Activated T-helper 9 cell treated with anti-CD3 and anti-CD28 coated beads, Interleukin-2, amount 50 U/mL, for 16 hours (primary cell): Measurements from ENCODE around the gene MECP2.
A peak's percentile ranks its signal among the peaks of the same experiment; 100 is the strongest.

Experiments
- DNase-seq: peaks from one replicate; pipeline ENCODE4 v3.0.0-alpha.2; 2020; ENCODE audit warnings: low read depth

The MECP2 gene

DNA sequence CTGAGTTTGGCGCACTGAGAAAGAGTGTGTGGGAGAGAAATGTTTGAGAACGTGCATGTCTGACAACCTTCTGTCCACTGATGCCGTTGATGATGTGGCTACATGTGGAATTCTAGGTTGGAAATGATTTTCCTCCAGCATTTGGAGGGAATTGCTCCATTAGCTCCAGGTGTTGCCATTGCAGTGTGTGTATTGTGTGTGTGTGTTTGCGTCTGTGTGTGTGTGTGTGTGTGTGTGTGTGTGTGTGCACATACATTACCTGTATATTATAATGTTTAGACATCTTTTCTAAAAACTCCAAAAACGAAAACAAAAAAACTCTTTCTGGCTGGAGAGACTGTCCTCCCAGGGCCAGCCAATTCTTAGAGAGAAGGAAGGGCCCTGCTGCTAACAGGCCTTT lies 18.2 kb upstream of the MECP2 start:
- no peak for DNase-seq

DNA sequence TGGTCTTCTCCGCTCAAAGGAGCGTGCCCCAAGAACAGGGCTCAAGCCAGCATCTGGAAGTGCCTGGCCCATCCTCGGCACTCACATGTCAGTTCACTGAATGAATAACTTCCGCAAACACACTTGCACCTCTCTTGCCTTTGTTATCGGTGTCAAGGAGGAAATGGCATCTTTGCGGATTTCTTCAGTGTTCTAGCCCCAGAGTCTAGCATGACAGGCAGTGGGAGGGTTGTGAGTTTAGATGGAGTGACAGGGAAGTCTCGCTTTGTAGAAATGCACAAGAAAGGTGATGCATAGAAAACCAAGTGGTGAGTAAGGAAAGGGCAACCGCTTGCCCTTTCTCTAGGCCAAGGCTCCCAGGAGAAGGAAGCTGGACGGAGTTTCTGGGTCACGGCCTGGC lies 17.6 kb upstream of the MECP2 start:
- DNase-seq: no peak

DNA sequence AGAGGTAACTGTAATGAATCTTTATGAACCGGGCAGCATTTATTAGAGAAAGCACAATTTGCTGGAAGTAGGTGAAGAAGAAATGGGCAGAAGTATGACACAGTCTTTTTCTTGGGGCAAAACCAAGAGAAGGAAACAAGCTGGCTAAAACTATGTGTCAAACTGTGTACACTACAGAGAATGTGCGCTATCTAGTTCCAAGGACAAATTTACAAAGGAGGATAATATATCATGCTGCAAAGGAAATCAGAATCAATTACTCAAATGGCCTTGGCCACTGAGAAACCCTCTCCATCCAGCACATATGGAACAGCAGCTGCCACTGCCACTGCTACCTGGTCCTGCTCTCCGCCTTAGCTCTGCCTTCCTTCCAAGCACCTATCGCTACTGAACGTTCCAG lies 17.1 kb upstream of the MECP2 start:
- no peak for DNase-seq

DNA sequence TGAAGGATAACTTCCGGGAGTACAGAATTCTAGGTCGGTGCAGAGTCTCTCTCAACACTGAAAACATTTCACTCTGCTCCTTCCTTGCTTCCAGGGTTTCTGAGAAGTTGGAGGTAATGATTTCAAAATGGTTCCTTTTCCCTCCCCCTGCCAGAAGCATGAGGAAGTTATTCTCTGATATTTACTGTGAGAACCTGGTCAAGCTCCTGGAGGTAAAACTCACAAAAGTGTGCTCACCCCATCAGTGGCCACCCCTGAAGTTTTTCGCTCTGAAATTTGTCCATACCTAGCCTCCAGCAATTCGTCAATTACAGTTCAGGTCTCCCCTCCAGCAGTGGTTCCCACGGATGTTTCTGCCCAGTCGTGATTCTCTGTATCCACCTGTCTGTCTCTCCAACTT lies 16.2 kb upstream of the MECP2 start:
- no peak for DNase-seq

DNA sequence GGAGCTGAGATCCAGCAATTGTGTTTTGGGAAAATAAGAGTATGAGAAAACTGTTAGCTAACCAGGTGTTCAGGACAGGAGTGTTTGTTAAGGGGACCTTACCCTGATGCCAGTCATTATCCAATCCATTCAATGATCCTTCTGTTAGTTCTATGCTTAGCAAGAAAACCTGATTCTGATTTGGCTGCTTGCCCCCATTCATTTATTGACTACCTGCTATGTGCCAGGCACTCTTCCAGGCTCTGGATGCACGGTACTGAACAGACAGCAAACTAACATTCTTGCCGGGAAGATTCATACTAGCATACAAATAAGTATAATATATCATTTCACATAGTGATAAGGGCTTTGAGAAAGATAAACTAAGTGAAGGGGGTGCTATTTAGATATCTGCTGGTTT lies 1.0 kb upstream of the MECP2 start:
- DNase-seq: no peak

DNA sequence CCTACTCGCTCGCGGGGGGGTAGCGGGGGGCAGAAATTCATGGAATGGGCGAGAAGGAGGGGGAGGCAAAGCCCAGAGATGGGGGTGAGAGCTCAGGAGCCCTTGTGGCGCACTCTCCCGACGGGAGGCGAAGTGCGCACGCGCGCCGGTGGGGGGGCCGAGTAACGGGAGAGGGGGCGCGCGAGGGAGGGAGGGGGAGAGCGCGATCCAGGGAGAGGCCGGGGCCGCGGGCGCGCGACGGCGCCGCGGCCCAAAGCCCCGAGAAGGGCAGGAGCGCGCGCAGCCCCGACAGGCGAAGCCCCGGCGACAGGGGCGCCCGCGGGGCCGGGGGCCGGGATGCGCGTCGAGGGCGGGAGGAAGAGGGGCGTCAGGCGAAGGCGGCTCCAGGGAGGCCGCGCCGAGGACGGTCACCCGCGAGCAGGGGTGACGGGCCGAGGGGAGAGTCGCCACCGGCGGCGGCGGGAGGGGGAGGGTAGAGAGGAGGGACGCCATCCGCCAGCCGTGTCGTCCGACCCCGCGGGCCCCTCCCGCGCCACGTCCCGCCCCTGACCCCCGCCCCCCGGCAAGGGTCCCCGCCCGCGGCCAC lies 421 bp downstream of the MECP2 start:
- DNase-seq: peak; percentile 64

DNA sequence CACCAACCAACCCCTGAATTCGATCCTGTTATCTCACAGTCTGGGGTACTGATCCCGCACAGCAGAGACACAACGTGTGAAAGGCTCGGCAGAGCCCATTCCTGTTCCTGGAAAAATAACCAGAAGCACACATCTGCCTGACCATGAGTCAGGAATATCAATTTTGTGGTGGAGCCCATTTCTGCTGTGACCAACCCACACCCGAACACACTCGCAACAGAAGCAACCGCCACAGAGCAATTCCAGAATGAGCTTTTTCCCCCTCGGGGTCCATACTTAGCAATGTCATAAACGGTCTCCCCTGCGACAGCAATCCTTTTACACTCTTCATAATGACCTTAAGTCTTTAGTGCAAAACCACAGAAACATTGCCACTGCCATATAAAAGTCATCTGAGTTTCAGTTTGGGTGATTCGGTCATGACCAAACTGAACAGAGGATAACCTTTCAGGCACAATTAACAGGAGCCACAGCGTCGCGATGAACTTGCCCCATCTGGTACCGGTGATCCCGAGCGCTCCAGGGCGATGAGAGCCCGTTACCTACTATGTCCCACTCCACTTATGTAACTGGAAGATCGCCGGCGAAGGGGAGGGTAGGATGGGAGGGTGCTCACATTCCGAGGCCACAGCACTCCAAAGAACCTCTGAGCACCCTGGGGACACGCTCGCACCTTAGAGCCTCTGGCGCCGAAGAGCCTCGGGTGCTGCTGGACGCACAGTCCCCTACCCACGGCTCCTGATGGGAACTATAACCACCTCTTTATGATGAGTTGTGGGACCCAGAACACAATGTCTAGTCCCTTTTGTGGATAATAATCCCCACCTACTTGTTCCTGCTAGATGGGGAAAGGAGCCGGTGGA lies 1.1 kb downstream of the MECP2 start:
- no peak for DNase-seq

DNA sequence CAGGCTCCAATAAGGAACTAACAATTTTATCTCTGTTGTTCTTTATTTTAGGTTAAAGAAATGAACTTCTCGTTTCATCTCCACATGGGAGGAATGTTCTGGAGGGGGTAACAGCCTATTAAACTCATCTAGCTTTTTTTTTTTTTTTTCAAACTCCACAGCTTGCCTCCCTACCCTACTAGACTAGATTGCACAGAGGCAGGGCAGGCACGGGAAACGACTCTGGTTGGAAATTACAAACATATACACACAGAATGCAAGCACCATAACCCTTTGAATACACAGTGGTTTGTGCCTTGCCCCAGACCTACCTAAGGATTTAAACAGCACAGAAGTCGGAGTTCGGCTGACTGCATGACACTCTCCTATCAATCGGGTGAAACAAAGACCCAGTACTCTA lies 2.7 kb downstream of the MECP2 start:
- DNase-seq: no peak

DNA sequence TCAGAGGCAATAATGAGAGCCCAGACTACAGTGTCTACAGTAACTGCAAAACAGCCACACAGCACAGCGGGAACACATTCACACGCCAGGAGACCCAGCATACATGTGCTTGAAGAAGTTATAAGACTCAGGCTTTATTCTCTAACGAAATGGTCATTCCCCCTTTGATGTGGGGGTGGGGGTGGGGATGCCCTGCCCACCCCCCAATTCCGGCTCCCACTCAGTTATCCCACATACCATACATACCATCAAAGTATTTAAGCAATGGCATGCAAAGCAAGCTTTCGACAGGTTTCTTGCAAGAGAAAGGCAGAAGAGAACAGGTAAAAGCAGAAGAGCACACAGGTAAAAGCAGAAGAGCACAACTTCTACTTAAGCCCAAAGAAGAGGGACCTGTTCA lies 3.6 kb downstream of the MECP2 start:
- DNase-seq: no peak

DNA sequence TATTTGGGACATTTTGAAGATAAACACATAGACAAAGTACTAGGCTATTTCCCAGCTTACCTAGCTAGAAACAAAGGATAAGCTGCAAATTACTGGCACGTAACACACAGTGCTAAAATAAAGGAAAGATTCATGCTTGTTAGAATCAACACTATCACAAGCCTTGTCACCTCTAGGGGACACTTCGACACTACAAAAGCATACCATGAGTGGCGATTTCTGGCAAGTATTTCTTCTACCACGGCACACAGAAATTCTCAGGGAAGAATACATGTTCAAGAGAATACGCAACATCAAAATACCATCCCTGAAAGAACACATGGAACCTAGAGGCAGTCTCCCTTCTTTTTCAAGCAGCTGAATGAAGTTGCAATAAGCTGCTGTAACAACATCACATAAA lies 5.1 kb downstream of the MECP2 start:
- DNase-seq: no peak

DNA sequence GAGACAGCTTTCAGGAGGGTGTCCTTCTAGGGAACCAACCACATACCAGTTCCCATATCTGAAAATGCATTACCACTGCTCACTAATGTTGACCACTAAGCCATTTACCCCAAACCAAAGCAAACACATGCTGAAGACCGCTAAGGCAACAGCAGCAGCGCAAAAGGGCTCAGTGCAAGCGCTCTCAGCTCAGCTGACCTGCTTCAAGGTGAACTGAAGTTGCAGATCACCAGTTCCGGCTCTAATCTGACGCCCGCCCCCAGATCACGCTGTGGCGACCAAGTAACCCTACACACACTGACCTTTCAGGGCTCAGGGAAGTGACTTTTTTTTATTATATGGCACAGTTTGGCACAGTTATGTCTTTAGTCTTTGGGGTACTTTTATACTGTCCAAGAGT lies 5.8 kb downstream of the MECP2 start:
- no peak for DNase-seq

DNA sequence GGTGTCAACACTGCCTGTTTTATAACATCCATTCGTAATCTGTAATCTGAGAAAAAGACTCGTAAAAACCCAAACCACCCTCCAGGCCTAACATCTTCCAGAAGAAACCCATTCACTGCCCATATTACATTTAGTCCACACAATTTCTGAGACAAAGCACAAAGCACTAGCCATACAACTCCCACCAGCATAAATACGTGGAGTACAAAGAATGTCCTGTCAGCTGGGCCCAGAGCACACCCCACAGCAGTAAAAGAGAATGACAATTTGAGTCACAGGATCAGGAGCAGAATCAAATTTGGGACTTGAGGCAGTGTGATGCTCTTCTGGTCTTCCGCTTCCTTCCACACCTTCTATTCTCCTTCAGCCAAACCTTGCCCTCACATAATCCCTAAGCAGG lies 6.8 kb downstream of the MECP2 start:
- no peak for DNase-seq

DNA sequence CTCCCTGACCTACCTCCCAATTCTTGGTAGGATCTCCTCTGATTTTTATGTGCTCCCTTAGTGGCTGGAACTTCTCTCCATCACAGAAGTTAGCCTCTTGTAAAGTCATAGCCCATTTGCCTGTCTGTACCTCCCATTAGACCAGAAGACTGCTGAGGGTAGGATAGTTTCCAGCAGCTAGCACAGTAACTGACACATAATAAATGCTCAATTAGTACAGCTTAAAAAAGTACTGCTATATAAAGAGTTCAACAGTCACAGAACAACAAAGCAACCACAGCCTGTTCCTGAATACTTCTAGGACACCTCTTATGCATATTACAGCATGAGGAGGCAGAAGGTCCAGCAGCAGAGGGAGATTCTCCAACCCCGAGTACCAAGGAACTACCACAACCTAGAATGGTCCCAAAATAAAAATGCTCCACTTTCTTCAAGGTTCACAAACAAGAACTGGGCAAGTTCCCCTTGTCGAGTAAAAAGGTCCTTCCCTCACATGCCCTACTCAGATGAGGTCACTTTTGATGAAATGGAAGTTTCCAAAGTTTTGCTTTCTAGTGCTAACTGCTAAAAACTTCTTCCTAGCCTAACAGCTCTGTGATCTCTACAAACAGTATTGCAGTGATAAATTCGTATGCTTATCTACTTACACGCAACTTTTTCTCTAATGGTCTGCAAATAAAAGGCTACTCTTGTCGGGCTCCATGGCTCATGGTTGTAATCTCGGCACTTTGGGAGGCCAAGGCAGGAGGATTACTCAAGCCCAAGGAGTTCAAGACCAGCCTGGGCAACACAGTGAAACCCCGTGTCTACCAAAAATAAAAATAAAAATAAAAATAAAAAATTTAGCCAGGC lies 12.8 kb downstream of the MECP2 start:
- no peak for DNase-seq

DNA sequence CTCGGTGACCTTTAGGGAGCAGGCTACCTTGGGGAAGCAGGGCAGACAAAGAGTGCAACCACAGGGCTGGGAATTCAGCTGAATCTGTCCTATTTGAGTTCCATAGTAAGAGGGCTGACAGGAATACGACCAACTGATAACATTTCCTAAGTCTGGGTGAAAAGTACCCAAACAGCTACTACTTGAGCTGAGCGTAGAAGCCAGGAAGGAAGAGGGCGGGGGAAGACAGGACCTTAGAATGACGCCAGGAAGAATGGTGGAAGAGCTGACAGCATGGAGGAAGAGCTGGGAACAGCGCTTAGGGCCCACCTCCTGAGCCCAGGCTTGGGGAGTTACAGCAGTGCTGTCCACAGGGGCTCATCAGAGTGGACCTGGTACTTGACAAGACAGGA lies 14.4 kb downstream of the MECP2 start:
- no peak for DNase-seq

DNA sequence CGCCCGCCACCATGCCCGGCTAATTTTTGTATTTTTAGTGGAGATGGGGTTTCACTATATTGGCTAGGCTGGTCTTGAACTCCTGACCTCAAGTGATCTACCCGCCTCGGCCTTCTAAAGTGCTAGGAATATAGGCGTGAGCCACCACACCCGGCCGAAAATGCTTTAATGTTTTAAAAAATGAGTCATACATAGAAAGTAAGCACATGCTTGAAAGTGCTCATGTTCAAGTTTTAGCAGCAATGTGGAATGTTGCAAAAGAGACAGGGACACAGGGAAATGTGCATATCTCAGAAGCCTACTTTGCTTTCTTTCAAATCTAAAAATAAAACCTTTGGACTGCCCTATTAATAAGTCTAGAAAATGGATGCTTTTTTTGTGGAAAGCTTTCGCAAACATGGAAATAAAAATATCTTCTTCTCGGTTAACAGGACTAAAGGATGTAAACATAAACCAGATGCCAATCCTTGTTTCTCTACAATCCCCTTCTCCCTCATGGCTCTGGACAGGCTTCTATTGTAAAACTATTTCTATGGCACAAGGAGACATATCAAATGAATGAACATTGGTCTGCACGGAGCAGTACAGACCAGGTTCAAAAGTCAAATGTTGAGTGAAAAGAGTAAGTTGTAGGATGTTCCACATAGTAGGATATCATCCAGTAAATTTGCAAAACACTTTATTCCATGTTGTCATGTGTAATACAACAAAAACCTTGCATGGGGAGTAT lies 15.0 kb downstream of the MECP2 start:
- DNase-seq: no peak

DNA sequence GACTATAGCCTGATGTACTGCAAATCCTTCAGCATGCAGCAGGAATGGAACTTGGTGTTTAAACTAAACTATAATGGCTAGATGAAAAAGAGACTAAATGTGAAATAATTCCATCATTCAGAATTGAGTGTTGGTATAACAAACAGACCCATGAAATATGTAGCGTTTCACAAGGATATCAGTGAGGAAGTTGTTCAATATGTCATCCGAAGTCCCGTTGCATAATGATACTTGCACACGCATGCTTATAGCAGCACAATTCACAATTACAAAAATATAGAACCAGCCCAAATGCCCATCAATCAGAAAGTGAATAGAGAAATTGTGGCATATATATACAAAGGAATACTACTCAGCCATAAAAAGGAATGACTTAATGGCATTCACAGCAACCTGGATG lies 20.4 kb downstream of the MECP2 start:
- no peak for DNase-seq

DNA sequence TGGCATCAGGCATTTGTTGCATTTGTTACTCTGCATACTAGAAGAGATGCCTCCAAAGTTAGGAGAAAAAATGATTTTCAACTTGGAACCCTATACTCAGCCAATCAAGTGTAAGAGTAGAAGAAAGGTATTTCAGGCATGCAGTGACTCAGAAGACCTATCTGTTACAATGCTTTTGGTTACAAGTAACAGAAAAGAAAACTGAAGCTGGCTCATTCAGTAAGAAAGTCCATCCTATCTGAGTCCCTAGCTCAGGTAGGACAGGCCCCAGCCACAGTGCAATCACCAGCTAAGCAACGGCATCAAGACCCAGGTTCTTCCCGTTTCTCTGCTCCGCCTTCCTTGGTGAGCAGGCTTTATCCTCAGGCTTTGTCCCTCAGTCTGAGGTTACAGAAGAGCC lies 23.3 kb downstream of the MECP2 start:
- DNase-seq: no peak

DNA sequence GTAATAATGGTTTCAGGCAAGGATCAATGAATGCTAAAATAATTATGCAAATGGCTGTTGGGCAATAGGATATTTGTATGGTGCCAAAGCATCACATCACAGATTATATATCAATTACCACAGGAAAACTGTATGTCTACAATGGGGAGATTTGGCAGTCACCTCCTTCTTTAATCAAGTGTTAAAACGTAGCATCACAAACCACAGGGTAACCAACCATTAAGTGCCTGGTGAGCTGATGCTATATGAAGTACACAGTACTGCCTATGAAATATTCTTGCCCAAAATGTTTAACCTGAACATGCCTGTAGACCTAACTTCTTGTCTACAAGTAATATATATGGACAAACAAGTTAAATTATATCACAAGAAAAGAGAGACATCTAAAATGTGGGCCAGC lies 25.3 kb downstream of the MECP2 start:
- no peak for DNase-seq

DNA sequence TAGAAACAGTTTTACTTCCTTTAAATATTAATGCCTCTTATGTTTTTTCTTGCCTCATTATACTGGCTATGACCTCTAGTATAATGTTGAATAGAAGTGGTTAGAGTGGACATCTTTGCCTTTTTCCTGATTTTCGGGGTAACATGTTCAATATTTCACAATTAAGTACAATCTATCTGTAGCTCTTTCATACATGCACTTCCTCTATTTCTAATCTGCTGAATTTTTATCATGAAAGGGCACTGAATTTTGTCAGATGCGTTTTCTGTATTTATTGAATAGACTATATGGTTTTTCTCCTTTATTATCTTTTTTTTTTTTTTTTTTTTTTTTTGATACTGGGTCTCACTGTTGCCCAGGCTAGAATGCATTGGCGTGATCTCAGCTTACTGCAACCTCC lies 29.0 kb downstream of the MECP2 start:
- DNase-seq: no peak

DNA sequence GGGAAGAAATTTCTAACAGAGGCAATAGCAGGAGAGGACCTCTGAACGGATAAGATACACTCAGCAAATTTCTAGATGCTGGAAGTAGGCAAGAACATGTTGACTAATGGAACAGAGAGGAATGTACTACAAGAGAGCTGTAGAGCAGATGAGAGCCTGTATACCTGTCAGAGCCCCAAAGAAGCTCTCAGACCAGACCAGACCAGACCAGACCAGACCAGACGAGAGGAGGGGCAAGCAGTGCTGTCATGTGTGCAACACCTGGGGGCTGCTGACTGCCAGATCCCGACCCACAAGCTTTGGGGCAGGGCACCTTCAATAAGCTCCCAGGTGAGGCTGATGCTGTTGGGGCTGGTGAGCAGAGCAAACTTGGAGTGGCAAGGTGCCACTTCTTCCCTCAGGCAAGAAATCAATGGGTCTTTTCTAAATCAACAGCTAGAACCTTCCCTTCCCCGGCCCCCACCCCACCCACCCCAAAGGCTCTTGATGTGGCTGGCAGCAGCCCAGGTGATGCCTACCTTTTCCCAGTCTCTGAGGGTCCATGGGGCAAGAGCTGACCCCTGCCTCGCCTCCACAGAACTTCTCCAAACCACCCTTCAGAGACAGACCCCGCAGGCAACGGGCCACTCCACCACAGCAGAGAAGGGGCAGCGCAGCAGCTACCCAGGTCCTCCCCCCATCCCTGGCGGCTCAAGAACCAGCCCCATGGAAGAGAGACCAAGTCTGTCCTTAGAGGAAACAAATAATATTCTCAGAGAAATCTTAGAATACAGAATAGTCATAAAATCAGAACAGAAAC lies 32.7 kb downstream of the MECP2 start:
- DNase-seq: no peak

DNA sequence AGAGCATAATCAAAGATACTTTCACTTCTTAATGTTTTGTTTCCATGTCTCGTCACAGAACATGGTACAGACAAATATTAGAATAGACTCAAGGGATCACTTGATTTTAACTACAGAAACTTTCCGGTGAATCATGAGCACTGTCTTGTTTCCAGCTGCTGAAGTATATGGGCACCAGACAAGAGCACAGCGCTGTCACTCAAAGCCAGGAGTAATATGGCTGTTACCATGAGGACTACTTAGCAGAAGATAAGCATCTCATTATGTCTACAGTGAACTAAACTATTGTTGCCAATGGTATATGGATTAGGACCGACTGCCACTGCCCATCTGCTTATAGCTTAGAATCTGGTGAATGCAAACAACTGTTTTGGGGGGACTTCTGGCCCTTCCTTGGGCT lies 34.3 kb downstream of the MECP2 start:
- DNase-seq: no peak

DNA sequence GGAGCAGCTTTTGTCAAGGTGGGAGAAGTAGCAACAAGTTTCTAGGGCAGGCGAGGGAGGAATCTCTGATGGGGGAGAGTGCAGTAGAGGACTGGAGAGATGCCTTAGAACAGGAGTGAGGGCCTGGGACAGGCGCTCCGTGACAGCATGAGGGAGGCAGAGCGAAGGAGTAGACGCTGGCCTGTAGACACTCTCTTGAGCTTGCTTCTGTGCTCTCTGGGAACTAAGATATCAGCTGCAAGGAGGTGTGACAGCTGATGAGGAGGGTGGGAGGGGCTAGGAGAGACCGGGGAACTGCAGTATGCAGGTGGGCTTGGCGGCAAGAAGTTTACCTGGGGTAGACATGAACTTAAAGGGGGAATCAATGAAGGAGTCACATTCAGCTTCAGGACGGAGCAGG lies 35.7 kb downstream of the MECP2 start:
- DNase-seq: no peak
